ENCODE data around the gene DDX5.

DNA sequence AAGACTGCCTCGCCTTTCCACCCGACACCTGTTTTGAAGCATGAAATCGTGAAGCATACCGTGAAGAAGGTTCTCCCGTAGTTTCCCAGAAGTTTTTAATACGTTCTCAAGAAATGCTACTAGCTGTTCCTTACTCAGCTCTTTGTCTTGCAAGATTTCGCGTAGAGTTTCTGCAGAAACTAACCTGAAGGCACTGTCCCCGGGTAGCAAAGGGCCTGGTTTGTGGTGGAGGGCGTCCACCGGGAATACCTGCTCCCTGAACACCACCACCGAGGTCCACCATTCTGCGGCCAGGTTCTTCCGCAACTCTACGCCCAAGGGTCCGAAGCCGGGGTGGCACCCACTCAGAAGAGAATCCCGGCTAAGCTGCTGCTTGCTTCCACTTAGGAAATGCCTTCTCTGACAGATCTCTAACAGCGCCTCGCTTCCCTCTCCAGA, 9.7 kb downstream of the DDX5 start:
- no peak for TF ChIP-seq POLR2AphosphoS5 (IDR thresholded peaks at IDR 0.05; ENCODE audit: low read depth, low read length)
- no peak for TF ChIP-seq EZH2phosphoT487 (IDR thresholded peaks at IDR 0.05; ENCODE audit: borderline replicate concordance, low read depth)
